Chondrocyte (in vitro differentiated cells): ENCODE data around the gene KIF25. TPM values are rescaled to one million over a fixed set of nuclear protein-coding genes. Genes with fewer than 3 reads are reported as not detected.

Experiments used
- DNase-seq: peaks from one replicate; pipeline ENCODE4 v3.0.0; 2021; ENCODE audit warnings: mixed read lengths, low spot score
- H3K27ac Mint-ChIP-seq: one replicate; pipeline ENCODE4 v1.8.0; 2021; ENCODE audit warnings: mild to moderate bottlenecking, moderate library complexity, mixed read lengths; ENCODE audit not compliant: unreplicated experiment
- H3K27me3 Mint-ChIP-seq: 2 replicates; pipeline ENCODE4 v1.8.0; 2021; ENCODE audit warnings: low read depth, mixed read lengths
- H3K36me3 Mint-ChIP-seq: 2 replicates; pipeline ENCODE4 v1.8.0; 2021; ENCODE audit warnings: low read depth, mixed read lengths
- H3K4me1 Mint-ChIP-seq: 2 replicates; pipeline ENCODE4 v1.8.0; 2021; ENCODE audit warnings: low read depth, mild to moderate bottlenecking, mixed read lengths
- H3K4me3 Mint-ChIP-seq: one replicate; pipeline ENCODE4 v1.8.0; 2021; ENCODE audit warnings: mild to moderate bottlenecking, moderate library complexity, mixed read lengths; ENCODE audit not compliant: unreplicated experiment
- H3K9me3 Mint-ChIP-seq: 2 replicates; pipeline ENCODE4 v1.8.0; 2021; ENCODE audit warnings: low read depth, mixed read lengths
- total RNA-seq: library from RNA; stranded (reverse); gene quantifications from 3 replicates; pipeline ENCODE4 v1.2.1, GENCODE V29; 2021
- TF ChIP-seq, protein P1 (sequence below): fragments of 200-600 bp; sonication (generic); IDR thresholded peaks from 2 replicates; pipeline ENCODE4 v1.5.0; 2021; ENCODE audit warnings: antibody characterized with exemption, mild to moderate bottlenecking, moderate library complexity

The KIF25 gene
- total RNA-seq, 1 donor from 2014 or later, result not detected

DNA sequence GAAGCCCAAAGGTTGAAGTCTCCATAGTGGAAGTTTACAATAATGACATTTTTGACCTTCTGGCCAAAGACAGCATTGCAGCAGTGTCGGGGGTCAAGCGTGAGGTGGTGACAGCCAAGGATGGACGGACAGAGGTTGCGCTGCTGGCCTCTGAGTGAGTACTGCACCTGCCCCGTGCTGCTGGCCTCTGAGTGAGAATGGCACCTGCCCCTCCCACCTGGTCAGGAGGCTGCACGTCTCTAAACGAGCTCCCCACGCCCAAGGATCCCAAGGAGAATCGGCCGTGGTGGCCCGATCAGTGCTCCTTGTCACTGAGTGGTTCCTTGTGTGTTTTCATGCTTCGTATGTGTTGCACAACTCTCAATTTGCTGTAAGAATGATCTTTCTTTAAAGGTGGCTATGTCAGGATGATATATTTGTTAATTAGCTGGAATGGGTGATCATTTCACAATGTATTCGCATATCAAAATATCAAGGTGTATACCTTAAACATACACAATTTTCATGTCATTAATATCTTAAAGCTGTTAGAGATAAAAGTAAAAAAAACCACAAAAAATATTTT lies 41.2 kb downstream of the KIF25 start:
- H3K4me3 Mint-ChIP-seq, result no peak overlapping the region
- no peak overlapping the region for H3K27ac Mint-ChIP-seq
- peaks cover 7% of the 10 kb centered on the region for H3K27me3 Mint-ChIP-seq
- no peaks in the 10 kb centered on the region for H3K36me3 Mint-ChIP-seq
- peaks cover 8% of the 10 kb centered on the region for H3K9me3 Mint-ChIP-seq
- peaks cover 18% of the 10 kb centered on the region for H3K4me1 Mint-ChIP-seq
- DNase-seq, result no peak
- TF ChIP-seq, protein P1, sequence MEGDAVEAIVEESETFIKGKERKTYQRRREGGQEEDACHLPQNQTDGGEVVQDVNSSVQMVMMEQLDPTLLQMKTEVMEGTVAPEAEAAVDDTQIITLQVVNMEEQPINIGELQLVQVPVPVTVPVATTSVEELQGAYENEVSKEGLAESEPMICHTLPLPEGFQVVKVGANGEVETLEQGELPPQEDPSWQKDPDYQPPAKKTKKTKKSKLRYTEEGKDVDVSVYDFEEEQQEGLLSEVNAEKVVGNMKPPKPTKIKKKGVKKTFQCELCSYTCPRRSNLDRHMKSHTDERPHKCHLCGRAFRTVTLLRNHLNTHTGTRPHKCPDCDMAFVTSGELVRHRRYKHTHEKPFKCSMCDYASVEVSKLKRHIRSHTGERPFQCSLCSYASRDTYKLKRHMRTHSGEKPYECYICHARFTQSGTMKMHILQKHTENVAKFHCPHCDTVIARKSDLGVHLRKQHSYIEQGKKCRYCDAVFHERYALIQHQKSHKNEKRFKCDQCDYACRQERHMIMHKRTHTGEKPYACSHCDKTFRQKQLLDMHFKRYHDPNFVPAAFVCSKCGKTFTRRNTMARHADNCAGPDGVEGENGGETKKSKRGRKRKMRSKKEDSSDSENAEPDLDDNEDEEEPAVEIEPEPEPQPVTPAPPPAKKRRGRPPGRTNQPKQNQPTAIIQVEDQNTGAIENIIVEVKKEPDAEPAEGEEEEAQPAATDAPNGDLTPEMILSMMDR, result no peak

DNA sequence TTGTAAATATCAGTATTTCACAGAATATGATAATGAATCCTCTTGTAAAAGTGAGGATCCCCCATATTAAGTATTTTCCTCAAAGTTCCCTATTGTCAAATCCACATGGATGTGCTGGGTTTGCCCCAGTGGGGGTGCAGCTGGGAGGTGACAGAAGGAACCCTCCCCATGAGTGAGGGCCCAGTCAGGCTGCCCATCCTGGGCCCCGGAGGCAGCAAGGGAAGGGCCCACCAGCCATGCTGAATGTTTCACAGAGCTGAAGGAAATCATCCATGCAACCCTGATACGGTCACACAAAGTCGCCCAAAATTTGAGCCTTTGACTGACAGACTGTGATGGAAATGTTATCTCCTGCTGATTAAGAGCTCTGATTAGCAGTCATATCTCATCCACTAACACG lies 41.8 kb downstream of the KIF25 start:
- Mint-ChIP-seq H3K27me3 (peaks cover 7% of the 10 kb centered on the region), H3K4me3 (no peak overlapping the region), H3K9me3 (peaks cover 8% of the 10 kb centered on the region), H3K27ac (no peak overlapping the region), H3K36me3 (no peaks in the 10 kb centered on the region), H3K4me1 (peaks cover 18% of the 10 kb centered on the region)
- DNase-seq, result no peak
- TF ChIP-seq, protein P1, result no peak

DNA sequence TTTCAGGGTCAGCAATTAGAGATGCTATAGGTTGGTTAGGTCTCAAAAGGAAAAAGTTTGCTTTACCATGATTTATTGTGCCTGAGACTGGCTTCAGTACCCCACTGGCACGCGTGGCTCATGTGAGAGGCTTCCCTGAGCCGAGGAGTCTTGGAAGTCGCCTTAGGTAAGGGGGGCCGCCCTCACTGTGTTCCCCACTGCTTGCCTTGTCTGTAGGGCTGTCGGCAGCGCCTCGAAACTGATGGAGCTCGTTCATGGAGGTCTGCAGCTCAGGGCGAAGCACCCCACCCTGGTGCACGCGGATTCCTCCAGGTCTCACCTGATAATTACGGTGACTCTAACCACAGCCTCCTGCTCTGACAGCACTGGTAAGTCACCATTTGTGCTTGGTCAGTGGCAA lies 42.4 kb downstream of the KIF25 start:
- Mint-ChIP-seq H3K4me3 (no peak overlapping the region), H3K27me3 (peaks cover 7% of the 10 kb centered on the region), H3K36me3 (no peaks in the 10 kb centered on the region), H3K27ac (no peak overlapping the region), H3K4me1 (peaks cover 17% of the 10 kb centered on the region), H3K9me3 (peaks cover 8% of the 10 kb centered on the region)
- TF ChIP-seq, protein P1, result no peak
- DNase-seq, result no peak

DNA sequence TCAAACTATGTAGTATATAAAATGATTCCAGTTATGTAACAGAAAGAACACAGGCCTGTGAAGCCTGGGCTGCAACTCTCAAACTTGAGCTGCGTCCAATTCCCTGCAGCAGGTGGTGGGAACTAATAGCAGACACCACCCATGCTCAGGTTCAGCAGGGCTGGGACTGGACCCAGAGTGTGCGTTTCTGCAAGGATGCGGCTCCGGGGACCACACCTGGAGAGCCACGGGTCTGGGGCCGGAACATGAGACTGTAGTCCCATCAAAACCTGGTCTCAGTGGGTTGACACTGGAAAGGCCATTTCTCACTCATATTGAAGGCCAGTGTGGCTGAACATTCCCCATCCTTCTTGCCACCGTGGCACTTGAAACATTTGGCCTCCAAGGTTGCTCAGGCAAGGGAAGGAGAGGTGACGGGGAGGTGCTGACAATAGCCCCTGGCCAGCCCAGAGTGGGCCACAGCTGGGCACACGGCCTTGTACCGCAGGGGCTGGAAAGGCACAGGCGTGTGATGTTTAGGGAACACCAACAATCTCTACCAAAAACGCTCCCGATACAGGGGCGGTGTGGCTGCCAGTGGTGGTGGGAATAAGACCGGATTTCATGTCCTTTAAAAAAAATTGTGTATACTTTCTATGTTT lies 43.5 kb downstream of the KIF25 start:
- Mint-ChIP-seq H3K27me3 (peaks cover 6% of the 10 kb centered on the region), H3K27ac (no peak overlapping the region), H3K9me3 (peaks cover 8% of the 10 kb centered on the region), H3K36me3 (no peaks in the 10 kb centered on the region), H3K4me3 (no peak overlapping the region), H3K4me1 (peaks cover 5% of the 10 kb centered on the region)
- TF ChIP-seq, protein P1, result no peak
- DNase-seq, result no peak

DNA sequence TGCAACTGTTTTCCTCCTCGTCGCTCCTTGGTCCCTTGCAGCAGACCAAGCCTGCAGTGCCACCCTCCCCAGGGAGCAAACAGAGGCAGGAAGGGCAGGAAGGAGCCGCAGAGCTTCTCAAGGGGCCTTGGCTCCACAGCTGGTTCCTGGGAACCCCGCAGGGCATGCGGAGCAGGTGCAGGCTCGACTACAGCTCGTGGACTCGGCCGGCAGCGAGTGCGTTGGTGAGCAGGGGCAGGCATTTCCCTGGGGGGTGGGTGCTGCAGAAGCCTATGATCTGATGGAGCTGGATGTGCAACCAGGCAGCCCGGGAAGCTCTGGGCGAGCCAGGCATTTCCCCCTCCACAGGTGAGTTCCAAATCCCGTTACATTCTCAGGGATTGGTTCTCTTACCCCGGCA lies 44.5 kb downstream of the KIF25 start:
- TF ChIP-seq, protein P1, result no peak
- peak; percentile 91 for DNase-seq
- H3K4me1 Mint-ChIP-seq, result peaks cover 3% of the 10 kb centered on the region

More for the DNA sequence above, 44.5 kb downstream of the KIF25 start:
- Mint-ChIP-seq H3K36me3 (no peaks in the 10 kb centered on the region), H3K9me3 (peaks cover 8% of the 10 kb centered on the region), H3K27me3 (peaks cover 5% of the 10 kb centered on the region), H3K27ac (no peak overlapping the region), H3K4me3 (no peak overlapping the region)
